Panc1 (cell line): ENCODE measurements around the gene FBP1. TPM values are rescaled to one million over a fixed set of nuclear protein-coding genes. Genes with fewer than 3 reads are reported as not detected.

ENCODE experiments used
- ATAC-seq: fragments of 200-7000 bp; cut with Tn5 transposase; 2 replicates; pipeline ENCODE4 v1.9.1; 2020; ENCODE audit warnings: mild to moderate bottlenecking, moderate library complexity
- BruUV-seq: library from RNA; stranded (reverse); fragments of 400-500 nt; replicated peaks from 2 replicates; lab custom pipeline; 2021; lab: Mats Ljungman, UMichigan
- CTCF ChIA-PET: fragments of 300-600 bp; sonication (Branson Sonifier 250); formaldehyde crosslinking; loops from one replicate; lab custom pipeline; 2022; ENCODE audit warnings: antibody characterized with exemption; lab: Charles Lee
- POLR2A ChIA-PET: fragments of 300-600 bp; sonication (Branson Sonifier 250); formaldehyde crosslinking; loops from one replicate; lab custom pipeline; 2022; ENCODE audit warnings: antibody characterized with exemption; lab: Charles Lee
- DNase-seq: peaks from one replicate; pipeline ENCODE4 v3.0.0-alpha.2; 2010; ENCODE audit warnings: low read depth, low spot score
- H3K27ac ChIP-seq: 2 replicates; pipeline ENCODE4 v1.5.1; 2011; ENCODE audit warnings: mild to moderate bottlenecking, low read length, inconsistent platforms
- H3K27me3 ChIP-seq: fragments of 200-500 bp; sonication (Bioruptor generic); 2 replicates; pipeline ENCODE4 v1.6.0; 2014; ENCODE audit warnings: low read length, inconsistent platforms; ENCODE audit not compliant: control insufficient read depth, insufficient read depth
- H3K36me3 ChIP-seq: fragments of 200-500 bp; sonication (Bioruptor generic); 2 replicates; pipeline ENCODE4 v1.5.1; 2014; ENCODE audit warnings: inconsistent platforms, mild to moderate bottlenecking, low read length, moderate library complexity; ENCODE audit not compliant: control insufficient read depth, insufficient read depth
- H3K4me1 ChIP-seq: 2 replicates; pipeline ENCODE4 v1.5.1; 2011; ENCODE audit warnings: inconsistent platforms, mild to moderate bottlenecking, low read length, moderate library complexity; ENCODE audit not compliant: control insufficient read depth, insufficient read depth
- H3K4me3 ChIP-seq, 2 experiments: 2 replicates each; pipeline ENCODE4 v1.5.1; 2011 to 2012; ENCODE audit warnings: low read depth in 2 of 2, low read length in 2 of 2, mild to moderate bottlenecking in 2 of 2, inconsistent platforms in 1 of 2, moderate library complexity in 1 of 2
- H3K9me3 ChIP-seq: fragments of 200-500 bp; sonication (Bioruptor generic); 2 replicates; pipeline ENCODE4 v1.5.1; 2014; ENCODE audit warnings: low read depth, mild to moderate bottlenecking, inconsistent platforms, low read length, moderate library complexity; ENCODE audit not compliant: control insufficient read depth, insufficient read depth
- POLR2AphosphoS5 ChIP-seq: IDR thresholded peaks from 2 replicates; pipeline ENCODE4 v1.6.1; 2012; ENCODE audit warnings: mild to moderate bottlenecking, low read depth, low read length, moderate library complexity
- REST ChIP-seq, 2 experiments: IDR thresholded peaks; 2 replicates each; pipeline ENCODE4 v1.6.1; 2011 to 2012; ENCODE audit warnings: low read depth in 2 of 2, control low read depth in 1 of 2, low read length in 1 of 2, mild to moderate bottlenecking in 1 of 2, moderate library complexity in 1 of 2; ENCODE audit not compliant: insufficient read depth in 1 of 2
- SIN3A ChIP-seq: IDR thresholded peaks from 2 replicates; pipeline ENCODE4 v1.6.1; 2012; ENCODE audit warnings: low read depth, mild to moderate bottlenecking, low read length, moderate library complexity, borderline replicate concordance; ENCODE audit not compliant: insufficient read depth
- TCF7L2 ChIP-seq: IDR thresholded peaks from 2 replicates; pipeline ENCODE4 v1.6.1; 2011; ENCODE audit warnings: mild to moderate bottlenecking, low read depth, low read length, inconsistent platforms
- in situ Hi-C: cut with HindIII; loops from 2 replicates; pipeline ENCODE4 v1.10.0; 2016; ENCODE audit warnings: low sequenced_read_pairs, low pct_unique_long_range_greater_than_20kb
- intact Hi-C: fragments of 100-400 bp; cut with micrococcal nuclease; formaldehyde crosslinking; loops from one replicate; pipeline ENCODE4 v1.10.0; 2022; ENCODE audit not compliant: unreplicated experiment
- total RNA-seq: library from RNA; stranded (reverse); gene quantifications from one replicate; pipeline ENCODE4 v1.2.1, GENCODE V29; 2021; ENCODE audit not compliant: unreplicated experiment
- TF ChIP-seq, protein P1 (sequence below): fragments of 450-650 bp; IDR thresholded peaks from 2 replicates; pipeline ENCODE4 v1.5.1; 2017; ENCODE audit warnings: mild to moderate bottlenecking

Gene FBP1
- total RNA-seq, 1 experiment from 2014 or later: 0.36 TPM

- intact Hi-C loops (no loop called here), in situ Hi-C loops (no loop called here)
- DNase-seq (no peak), ATAC-seq (no peak)
- H3K4me3 ChIP-seq: no peak overlapping the region
- H3K27me3 ChIP-seq: no peaks in the 10 kb centered on the region; the same call in 1 of the 2 replicates
- CTCF ChIA-PET: no interaction called here
- no peak overlapping the region for H3K27ac ChIP-seq
- no peaks in the 10 kb centered on the region for H3K4me1 ChIP-seq
- TF ChIP-seq, protein P1, sequence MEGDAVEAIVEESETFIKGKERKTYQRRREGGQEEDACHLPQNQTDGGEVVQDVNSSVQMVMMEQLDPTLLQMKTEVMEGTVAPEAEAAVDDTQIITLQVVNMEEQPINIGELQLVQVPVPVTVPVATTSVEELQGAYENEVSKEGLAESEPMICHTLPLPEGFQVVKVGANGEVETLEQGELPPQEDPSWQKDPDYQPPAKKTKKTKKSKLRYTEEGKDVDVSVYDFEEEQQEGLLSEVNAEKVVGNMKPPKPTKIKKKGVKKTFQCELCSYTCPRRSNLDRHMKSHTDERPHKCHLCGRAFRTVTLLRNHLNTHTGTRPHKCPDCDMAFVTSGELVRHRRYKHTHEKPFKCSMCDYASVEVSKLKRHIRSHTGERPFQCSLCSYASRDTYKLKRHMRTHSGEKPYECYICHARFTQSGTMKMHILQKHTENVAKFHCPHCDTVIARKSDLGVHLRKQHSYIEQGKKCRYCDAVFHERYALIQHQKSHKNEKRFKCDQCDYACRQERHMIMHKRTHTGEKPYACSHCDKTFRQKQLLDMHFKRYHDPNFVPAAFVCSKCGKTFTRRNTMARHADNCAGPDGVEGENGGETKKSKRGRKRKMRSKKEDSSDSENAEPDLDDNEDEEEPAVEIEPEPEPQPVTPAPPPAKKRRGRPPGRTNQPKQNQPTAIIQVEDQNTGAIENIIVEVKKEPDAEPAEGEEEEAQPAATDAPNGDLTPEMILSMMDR: no peak
- TF ChIP-seq SIN3A (no peak), REST (IDR thresholded peaks at IDR 0.05; ENCODE audit: insufficient read depth in 1 of 2, low read depth in 2 of 2, low read length in 1 of 2) (no peak), POLR2AphosphoS5 (no peak)
- no TSS peak for BruUV-seq
- H3K9me3 ChIP-seq: no peaks in the 10 kb centered on the region
- POLR2A ChIA-PET: no interaction called here
- H3K36me3 ChIP-seq: no peaks in the 10 kb centered on the region
These were observed 8.5 kb downstream of the FBP1 start for GRCh38 chr9:94630833-94631232.

GRCh38 chr9:94630281-94630680, 9.0 kb downstream of the FBP1 start:
- BruUV-seq: no TSS peak
- intact Hi-C loops: no loop called here
- CTCF ChIA-PET: no interaction called here
- no peak overlapping the region for H3K27ac ChIP-seq
- no peaks in the 10 kb centered on the region for H3K36me3 ChIP-seq
- no peaks in the 10 kb centered on the region for H3K9me3 ChIP-seq
- no peak overlapping the region for H3K4me3 ChIP-seq
- TF ChIP-seq SIN3A (no peak), REST (IDR thresholded peaks at IDR 0.05; ENCODE audit: insufficient read depth in 1 of 2, low read depth in 2 of 2, low read length in 1 of 2) (no peak), TCF7L2 (no peak), POLR2AphosphoS5 (no peak)
- TF ChIP-seq, protein P1: no peak
- ATAC-seq: no peak; the same call in 1 of the 2 replicates
- POLR2A ChIA-PET: no interaction called here
- H3K27me3 ChIP-seq: no peaks in the 10 kb centered on the region
- in situ Hi-C loops: no loop called here
- no peak for DNase-seq
- no peaks in the 10 kb centered on the region for H3K4me1 ChIP-seq
